ENCODE results near the gene PACS2.

The PACS2 gene

DNA sequence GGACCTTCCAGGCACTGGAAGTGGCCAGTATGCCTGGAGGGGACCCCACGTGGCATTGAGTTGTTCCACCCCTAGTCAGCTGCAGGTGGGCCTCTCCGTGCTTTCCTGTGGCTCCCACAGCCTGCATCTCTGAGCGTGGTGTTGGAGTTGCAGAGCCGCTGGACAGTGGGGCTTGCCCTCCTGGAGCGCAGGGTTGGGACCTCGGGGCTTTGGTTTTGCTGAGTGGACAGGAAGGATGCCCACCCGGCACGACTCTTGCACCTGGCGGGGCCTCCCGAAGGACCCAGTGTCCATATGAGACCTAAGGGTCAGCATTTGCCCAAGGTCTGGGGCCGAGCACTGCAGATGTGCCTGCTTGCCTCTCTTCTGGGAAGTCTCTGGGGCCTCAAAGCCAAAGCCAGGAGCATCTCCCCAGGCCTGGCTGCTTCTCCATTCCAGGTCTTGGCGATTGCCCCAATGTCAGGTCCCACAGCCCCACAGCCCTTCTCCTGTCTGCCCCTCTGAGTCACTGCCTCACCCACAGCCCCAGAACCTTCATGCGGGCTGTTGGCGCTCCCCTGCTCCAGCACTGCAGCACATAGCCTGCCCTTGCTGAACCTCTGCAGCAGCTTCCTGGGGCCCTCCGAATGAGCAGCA, 1.5 kb downstream of the PACS2 start:
- DNase-seq (ENCODE audit: low spot score) = peak; percentile 65
- ATAC-seq (ENCODE audit: low read depth) = peak; percentile 8; the same call in 2 of the 3 replicates
- Histone ChIP-seq H3K4me1 (ENCODE audit: insufficient read depth, poor library complexity, severe bottlenecking) (peaks cover 7% of the 10 kb centered on the region), H3K36me3 (ENCODE audit: low read depth) (no peaks in the 10 kb centered on the region), H3K27me3 (ENCODE audit: insufficient read depth, poor library complexity, severe bottlenecking) (no peaks in the 10 kb centered on the region), H3K27ac (ENCODE audit: poor library complexity, severe bottlenecking) (peak overlapping the region; percentile 45), H3K9me3 (ENCODE audit: severe bottlenecking) (no peaks in the 10 kb centered on the region), H3K4me3 (ENCODE audit: severe bottlenecking) (peak overlapping the region; percentile 47)
- TF ChIP-seq, protein P1, sequence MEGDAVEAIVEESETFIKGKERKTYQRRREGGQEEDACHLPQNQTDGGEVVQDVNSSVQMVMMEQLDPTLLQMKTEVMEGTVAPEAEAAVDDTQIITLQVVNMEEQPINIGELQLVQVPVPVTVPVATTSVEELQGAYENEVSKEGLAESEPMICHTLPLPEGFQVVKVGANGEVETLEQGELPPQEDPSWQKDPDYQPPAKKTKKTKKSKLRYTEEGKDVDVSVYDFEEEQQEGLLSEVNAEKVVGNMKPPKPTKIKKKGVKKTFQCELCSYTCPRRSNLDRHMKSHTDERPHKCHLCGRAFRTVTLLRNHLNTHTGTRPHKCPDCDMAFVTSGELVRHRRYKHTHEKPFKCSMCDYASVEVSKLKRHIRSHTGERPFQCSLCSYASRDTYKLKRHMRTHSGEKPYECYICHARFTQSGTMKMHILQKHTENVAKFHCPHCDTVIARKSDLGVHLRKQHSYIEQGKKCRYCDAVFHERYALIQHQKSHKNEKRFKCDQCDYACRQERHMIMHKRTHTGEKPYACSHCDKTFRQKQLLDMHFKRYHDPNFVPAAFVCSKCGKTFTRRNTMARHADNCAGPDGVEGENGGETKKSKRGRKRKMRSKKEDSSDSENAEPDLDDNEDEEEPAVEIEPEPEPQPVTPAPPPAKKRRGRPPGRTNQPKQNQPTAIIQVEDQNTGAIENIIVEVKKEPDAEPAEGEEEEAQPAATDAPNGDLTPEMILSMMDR (IDR thresholded peaks at IDR 0.05; ENCODE audit: poor library complexity, severe bottlenecking) = no peak

DNA sequence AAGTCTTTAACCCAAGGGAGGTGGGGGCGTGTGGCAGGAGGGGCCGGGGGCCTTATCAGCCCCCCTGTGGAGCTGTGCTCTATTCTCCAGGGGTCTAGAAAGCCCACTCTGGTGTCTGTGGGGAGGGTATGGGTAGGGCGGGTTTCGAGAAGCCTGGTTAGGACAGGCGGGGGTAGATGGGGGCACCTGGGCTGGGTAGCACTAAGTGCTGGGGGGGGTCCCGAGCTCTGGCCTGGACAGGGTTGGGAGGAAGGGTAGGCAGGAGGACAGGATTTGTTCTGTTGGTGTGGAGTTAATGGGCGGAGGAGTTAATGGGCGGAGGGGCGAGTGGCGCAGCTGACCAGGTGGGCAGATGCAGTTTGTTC, 2.0 kb downstream of the PACS2 start:
- Histone ChIP-seq H3K27me3 (ENCODE audit: insufficient read depth, poor library complexity, severe bottlenecking) (no peaks in the 10 kb centered on the region), H3K9me3 (ENCODE audit: severe bottlenecking) (no peaks in the 10 kb centered on the region), H3K4me3 (ENCODE audit: severe bottlenecking) (no peak overlapping the region), H3K27ac (ENCODE audit: poor library complexity, severe bottlenecking) (no peak overlapping the region), H3K4me1 (ENCODE audit: insufficient read depth, poor library complexity, severe bottlenecking) (peaks cover 7% of the 10 kb centered on the region), H3K36me3 (ENCODE audit: low read depth) (0 out of 2 replicates have a peak, but pooled peaks cover 1% of the 10 kb centered on the region)
- TF ChIP-seq, protein P1 (IDR thresholded peaks at IDR 0.05; ENCODE audit: poor library complexity, severe bottlenecking) = no peak
- no peak for DNase-seq (ENCODE audit: low spot score)
- ATAC-seq (ENCODE audit: low read depth) = no peak

DNA sequence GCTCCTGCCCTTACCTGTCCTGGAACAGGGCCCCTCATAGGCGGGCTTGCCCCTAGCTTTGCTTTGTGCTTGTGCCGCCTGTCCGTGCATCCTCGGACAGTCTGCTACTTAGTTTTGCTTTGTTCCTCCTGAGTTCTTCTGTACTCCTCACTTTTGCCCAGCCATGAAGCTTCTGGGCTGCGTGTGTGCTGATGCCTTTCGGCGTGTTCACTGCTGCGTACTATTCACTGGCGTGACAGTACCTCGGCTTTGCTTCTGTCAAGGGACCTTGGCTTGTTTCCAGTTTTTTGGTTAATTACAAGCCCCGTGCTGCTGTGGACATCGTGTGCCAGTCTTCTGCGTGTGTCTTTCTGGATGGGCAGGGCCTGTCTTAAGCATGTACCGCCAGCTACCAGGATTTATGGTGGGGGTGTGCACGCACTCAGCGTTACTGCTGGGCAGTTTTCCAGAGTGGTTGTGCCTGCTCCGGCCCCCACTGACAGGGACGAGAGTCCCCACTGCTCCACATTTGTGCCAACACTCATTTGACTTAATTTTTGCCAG, 2.5 kb downstream of the PACS2 start:
- Histone ChIP-seq H3K36me3 (ENCODE audit: low read depth) (0 out of 2 replicates have a peak, but pooled peaks cover 4% of the 10 kb centered on the region), H3K27ac (ENCODE audit: poor library complexity, severe bottlenecking) (no peak overlapping the region), H3K4me1 (ENCODE audit: insufficient read depth, poor library complexity, severe bottlenecking) (peaks cover 7% of the 10 kb centered on the region), H3K9me3 (ENCODE audit: severe bottlenecking) (no peaks in the 10 kb centered on the region), H3K27me3 (ENCODE audit: insufficient read depth, poor library complexity, severe bottlenecking) (no peaks in the 10 kb centered on the region), H3K4me3 (ENCODE audit: severe bottlenecking) (no peak overlapping the region)
- TF ChIP-seq, protein P1 (IDR thresholded peaks at IDR 0.05; ENCODE audit: poor library complexity, severe bottlenecking) = no peak
- no peak for ATAC-seq (ENCODE audit: low read depth)
- DNase-seq (ENCODE audit: low spot score) = no peak

DNA sequence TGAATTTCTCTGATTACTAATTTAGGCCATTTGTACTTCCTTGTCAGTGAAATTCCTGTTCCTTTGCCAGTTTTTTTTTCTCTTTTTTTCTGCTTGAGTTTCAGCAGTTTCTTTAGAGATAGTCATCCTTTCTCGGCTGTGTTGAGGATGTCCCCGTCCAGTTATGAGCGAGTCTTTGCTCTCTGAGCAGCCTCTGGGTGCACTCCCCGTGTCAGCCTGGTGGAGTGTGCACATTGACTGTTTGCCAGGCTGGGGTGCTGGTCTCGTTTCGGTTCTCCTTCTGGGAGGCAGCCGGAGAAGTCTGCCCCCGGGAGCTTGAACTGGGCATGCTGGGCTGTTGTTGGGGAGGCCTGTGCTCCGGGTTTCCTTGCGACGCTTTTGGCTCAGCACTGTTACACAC, 3.0 kb downstream of the PACS2 start:
- Histone ChIP-seq H3K9me3 (ENCODE audit: severe bottlenecking) (no peaks in the 10 kb centered on the region), H3K27ac (ENCODE audit: poor library complexity, severe bottlenecking) (no peak overlapping the region), H3K36me3 (ENCODE audit: low read depth) (0 out of 2 replicates have a peak, but pooled peaks cover 4% of the 10 kb centered on the region), H3K4me1 (ENCODE audit: insufficient read depth, poor library complexity, severe bottlenecking) (peaks cover 7% of the 10 kb centered on the region), H3K27me3 (ENCODE audit: insufficient read depth, poor library complexity, severe bottlenecking) (no peaks in the 10 kb centered on the region), H3K4me3 (ENCODE audit: severe bottlenecking) (no peak overlapping the region)
- TF ChIP-seq, protein P1 (IDR thresholded peaks at IDR 0.05; ENCODE audit: poor library complexity, severe bottlenecking) = no peak
- DNase-seq (ENCODE audit: low spot score) (peak; percentile 66), ATAC-seq (ENCODE audit: low read depth) (no peak)

Measured in RWPE2 (cell line).